NT2/D1 (cell line): ENCODE results near the gene SLIT3.

Experiments
- SUZ12 ChIP-seq: IDR thresholded peaks from 2 replicates; pipeline ENCODE4 v1.6.1; 2011; ENCODE audit not compliant: insufficient read length, insufficient read depth; ENCODE audit errors: extremely low read depth
- YY1 ChIP-seq: IDR thresholded peaks from 2 replicates; pipeline ENCODE4 v1.6.1; 2011; ENCODE audit not compliant: insufficient read length, insufficient read depth
- ZNF274 ChIP-seq: IDR thresholded peaks from 2 replicates; pipeline ENCODE4 v1.6.1; 2011; ENCODE audit warnings: mild to moderate bottlenecking, low read depth, low read length

DNA sequence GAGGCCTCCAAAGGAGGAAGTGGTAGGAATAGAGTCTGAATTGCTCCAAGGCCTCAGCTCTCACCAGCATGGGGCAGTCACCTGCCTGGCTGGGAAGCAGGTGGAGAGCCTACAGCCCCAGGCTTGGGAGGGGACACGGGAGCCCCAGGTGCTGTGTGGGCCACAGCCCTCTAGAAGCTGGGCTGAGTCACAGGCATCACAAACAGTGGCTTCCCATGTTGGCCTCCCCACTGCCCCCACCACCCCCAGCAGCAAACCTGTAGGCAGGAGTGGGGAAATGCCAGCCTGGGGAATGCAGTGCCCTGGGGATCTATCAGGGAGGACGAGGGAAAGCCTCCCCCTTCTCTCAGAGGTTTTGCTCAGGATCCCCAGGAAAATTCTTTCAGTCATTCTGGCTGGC, 309.6 kb downstream of the SLIT3 start:
- TF ChIP-seq ZNF274, result no peak
- no peak for TF ChIP-seq YY1
- no peak for TF ChIP-seq SUZ12
